Inflammatory macrophage treated with lipopolysaccharide for 1 hour (primary cell): ENCODE results near the gene CENPQ.
"Not testable (repeated sequence)": the region's sequence is repeated elsewhere in the genome, so short reads cannot be mapped to it uniquely, and the experiment has no call there.

Source experiments
- DNase-seq, 2 donors: peaks; one replicate each; pipeline ENCODE4 v3.0.0-alpha.2; 2020 to 2022

The CENPQ gene, protein sequence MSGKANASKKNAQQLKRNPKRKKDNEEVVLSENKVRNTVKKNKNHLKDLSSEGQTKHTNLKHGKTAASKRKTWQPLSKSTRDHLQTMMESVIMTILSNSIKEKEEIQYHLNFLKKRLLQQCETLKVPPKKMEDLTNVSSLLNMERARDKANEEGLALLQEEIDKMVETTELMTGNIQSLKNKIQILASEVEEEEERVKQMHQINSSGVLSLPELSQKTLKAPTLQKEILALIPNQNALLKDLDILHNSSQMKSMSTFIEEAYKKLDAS

GRCh38 chr6:49462927-49463611 is at the start of gene CENPQ, which contains the start of gene MMUT:
Gene CENPQ, plus strand, starts transcription at chr6:49463370. Its CDS starts 6,807 bp downstream, at chr6:49470177.
Gene MMUT, minus strand, starts transcription at chr6:49463253. Its CDS starts 3,787 bp downstream, at chr6:49459466.
- peak; percentile 94 to 97 for DNase-seq

- DNase-seq, result no peak
Measured at GRCh38 chr6:49415358-49415757, 47.8 kb upstream of the CENPQ start.

GRCh38 chr6:49416195-49416594 is 47.0 kb upstream of the CENPQ start:
- DNase-seq, result no peak

DNA sequence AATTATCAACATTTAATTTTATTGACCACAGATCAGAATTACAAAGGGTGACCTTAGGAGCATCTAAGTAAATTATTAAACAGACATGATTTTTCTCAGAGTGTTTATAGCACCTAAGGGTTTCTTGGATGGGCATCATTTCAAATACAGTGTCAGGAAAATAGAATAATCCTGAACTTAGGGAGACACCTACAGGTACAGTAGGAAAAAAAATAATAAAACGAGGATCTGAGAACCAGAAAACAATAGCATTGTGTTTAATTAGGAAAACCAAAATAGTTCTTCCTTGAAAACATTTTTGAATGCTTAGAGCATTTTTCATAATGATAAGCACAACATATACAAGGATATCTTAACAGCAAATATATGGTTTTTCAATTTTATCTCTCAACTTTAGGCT is 39.4 kb upstream of the CENPQ start:
- no peak for DNase-seq

DNA sequence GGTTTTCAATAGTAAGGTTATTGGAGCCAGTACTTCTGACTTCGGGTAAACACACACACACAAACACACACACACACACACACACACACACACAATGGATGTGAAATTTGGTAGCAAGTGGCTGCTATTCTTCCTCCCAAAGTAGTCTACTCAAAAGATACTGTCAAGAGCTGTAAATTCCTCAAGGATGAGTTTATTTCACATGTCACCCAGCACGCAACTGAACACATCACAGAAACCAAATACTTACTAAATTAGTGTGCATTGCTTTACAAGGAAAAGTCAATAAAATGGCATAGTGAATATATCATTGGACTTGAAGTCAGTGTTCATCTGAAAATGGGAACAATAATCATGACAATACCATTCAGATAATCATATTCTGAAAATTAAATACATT is 33.0 kb upstream of the CENPQ start:
- DNase-seq, result no peak

- DNase-seq, result no peak
Measured at GRCh38 chr6:49430866-49431265, 32.3 kb upstream of the CENPQ start.

- peak in 1 of 2 donors; percentile 24 for DNase-seq
Measured at GRCh38 chr6:49453221-49453620, 9.9 kb upstream of the CENPQ start.

GRCh38 chr6:49454787-49455709 is 8.1 kb upstream of the CENPQ start:
- DNase-seq, result no peak

GRCh38 chr6:49457771-49458170 is 5.4 kb upstream of the CENPQ start:
- no peak for DNase-seq

DNA sequence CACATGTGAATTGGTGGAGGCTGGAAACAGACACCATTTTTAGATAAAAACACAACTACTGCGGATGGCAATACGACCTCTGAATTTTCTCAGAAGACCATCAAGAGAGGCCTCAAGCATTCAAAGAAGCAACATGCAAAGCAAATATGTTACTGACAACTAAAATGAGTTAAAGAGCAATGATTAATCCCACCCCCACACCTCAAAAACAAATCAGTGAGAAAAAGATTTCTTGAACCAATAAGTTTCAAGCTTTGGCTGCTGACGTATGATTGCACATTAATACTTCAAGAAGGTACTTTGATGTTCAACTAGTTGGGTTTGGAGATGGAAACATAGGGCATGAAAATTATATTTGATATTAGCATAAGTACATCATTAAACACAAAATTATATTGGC is 1.1 kb upstream of the CENPQ start:
- DNase-seq, result peak in 1 of 2 donors; percentile 7

DNA sequence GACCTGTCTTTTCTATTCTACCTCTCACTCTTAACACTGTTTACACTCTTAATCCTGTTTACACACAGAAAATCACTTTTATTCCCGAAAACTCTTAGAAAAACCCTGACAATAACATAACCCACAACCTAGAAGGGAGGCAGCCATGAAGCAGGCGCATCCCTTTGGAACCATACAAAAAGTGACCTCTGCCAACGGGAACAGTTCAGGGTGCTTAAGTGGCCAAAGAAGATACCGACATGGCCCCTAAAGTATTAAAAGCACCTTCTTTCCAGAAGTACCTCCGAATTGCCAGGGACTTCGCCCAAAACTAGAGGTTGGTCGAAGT is 607 bp upstream of the CENPQ start:
- DNase-seq, result no peak

DNA sequence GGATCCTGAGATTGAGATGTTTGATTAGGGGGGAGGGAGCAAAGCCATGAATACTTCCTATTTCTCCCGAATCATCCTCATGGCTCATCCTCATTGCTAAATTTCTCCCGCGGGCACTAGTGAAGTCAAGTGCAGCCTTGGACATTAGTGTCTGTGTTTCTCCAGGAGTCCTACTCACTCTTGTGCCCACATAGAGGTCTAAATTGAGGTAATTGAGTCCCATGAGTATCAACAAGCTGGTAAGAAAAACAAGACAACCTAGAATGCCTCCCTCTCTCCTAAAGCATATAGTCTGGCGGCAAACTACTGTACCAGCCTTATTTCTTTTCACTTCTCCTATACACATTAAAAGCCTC is 420 bp downstream of the CENPQ start:
- DNase-seq, result peak in 1 of 2 donors; percentile 9

DNA sequence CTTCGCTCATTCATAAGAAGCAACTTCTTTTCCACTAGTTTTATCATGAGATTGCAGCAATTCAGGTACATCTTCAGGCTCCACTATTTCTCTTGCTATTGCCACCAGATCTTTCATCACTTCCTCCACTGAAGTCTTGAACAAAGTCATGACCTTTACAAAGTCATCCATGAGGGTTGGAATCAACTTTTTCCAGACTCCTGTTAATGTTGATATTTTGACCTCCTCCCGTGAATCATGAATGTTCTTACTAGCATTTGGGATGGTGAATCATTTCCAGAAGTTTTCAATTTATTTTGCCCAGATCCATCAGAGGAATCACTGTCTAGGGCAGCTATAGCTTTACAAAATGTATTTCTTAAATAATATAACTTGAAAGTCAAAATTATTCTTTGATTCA is 1.5 kb downstream of the CENPQ start:
- DNase-seq, result no peak

GRCh38 chr6:49468042-49468441 is 4.9 kb downstream of the CENPQ start:
- no peak for DNase-seq

GRCh38 chr6:49476564-49476963 is 13.4 kb downstream of the CENPQ start:
- not testable (repeated sequence) for DNase-seq

DNA sequence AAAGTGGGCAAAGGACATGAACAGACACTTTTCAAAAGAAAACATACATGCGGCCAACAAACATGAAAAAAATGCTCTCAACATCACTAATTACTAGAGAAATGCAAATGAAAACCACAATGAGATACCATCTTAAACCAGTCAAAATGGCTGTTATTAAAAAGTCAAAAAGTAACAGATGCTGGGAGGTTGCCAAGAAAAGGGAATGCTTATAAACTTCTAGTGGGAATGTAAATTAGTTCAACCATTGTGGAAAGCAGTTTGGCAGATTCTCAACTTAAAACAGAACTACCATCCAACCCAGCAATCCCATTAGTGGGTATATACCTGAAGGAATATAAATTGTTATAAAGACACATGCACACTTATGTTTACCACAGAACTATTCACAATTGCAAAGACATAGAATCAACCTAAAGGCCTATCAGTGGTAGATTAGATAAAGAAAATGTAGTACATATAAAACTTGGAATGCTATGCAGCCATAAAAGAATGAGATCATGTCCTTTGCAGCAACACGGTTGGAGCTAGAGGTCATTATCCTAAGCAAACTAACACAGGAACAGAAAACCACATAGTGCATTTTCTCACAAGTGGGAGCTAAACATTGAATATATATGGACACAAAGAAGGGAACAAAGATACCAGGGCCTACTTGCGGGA is 16.3 kb downstream of the CENPQ start:
- DNase-seq, result no peak

DNA sequence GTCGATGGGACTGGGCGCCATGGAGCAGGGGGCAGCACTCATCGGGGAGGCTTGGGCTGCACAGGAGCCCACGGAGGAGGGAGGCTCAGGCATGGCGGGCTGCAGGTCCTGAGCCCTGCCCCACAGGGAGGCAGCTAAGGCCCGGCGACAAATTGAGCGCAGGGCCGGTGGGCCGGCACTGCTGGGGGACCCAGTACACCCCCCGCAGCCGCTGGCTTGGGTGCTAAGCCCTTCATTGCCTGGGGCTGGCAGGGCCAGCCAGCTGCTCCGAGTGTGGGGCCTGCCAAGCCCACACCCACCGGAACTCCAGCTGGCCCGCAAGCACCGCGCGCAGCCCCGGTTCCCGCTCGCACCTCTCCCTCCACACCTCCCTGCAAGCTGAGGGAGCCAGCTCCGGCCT is 18.7 kb downstream of the CENPQ start:
- not testable (repeated sequence) for DNase-seq

DNA sequence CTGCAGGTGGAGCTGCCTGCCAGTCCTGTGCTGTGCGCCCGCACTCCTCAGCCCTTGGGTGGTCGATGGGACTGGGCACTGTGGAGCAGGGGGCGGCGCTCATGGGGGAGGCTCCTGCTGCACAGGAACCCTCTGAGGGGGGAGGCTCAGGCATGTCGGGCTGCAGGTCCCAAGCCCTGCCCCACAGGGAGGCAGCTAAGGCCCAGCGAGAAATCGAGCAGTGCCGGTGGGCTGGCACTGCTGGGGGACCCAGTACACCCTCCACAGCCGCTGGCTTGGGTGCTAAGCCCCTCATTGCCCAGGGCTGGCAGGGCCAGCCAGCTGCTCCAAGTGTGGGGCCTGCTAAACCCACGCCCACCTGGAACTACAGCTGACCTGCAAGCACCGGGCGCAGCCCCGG is 20.2 kb downstream of the CENPQ start:
- DNase-seq, result not testable (repeated sequence)

DNA sequence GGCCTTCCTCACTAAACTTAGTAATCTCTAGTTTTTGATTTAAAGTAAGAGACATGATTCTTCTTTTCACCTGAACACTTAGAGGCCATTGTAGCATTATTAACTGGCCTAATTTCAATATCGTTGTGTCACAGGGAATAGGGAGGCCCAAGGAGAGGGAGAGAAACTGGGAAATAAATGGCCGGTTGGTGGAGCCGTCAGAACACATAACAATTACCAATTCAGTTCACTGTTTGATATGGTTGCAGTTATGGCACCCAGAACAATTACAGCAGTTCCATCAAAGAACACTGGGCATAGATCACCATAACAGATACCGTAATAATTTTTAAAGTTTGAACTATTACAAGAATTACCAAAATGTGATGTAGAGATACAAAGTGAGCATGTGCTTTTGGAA is 27.5 kb downstream of the CENPQ start:
- no peak for DNase-seq

DNA sequence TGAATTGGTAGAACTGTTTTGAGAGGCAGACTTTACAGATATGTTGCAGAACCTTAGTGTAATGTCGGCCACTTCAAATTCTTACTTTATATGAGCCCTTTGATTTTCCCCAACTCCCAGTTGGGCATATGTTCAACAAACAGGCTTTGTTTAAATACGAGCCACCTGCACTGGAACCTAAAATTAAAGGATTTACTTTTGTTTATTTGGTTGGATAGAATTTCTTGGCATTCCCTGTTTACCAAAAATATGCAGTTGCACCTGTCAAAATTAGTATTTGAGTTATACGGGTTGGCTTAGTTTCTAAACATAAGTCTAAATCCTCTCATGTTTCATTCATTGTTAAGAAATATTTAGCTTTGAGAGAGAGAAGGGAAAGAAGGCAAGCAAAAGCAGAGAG is 34.1 kb downstream of the CENPQ start:
- no peak for DNase-seq

DNA sequence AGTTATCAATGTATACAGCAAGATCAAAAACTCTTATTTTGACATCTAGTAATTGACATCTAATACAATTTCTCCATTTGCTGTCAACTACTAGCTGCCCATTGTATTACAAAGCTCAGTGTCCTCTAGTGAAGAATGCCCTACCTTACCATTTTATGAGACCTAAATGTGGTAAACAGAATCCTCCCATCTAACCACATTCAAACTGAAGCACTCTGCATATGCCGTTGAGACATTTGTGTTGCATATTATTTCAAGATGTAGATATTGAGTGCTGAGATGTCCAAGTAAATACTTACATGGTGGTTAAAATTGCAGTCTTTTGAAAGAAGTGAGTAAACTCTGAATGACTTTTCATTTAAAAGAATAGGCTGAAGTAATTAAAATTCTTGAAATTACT is 36.0 kb downstream of the CENPQ start:
- DNase-seq, result no peak

GRCh38 chr6:49499623-49500022 is 36.5 kb downstream of the CENPQ start, which contains the start of gene GLYATL3:
Gene GLYATL3, plus strand, starts transcription at chr6:49499923. Its CDS starts 12,068 bp downstream, at chr6:49511991.
- DNase-seq, result no peak

DNA sequence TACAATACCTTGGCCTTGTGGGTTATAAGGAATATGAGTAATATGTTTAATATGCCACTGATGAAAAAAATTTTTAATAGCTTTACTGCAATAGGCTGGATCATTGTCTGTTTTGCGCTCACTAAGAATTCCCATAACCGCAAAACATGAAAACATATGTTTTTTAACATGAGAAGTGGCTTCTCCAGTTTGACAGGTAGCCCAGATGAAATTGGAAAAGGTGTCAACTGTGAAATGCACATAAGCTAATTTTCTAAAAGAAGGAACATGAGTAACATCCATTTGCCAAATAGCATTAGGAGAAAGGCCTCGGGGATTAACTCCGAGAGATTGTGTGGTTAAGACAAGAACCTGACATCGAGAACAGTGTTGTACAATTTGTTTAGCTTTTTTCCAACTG is 41.5 kb downstream of the CENPQ start:
- DNase-seq, result no peak
